Karpas-422 (cell line): ENCODE data around the gene DDAH2. TPM values are rescaled to one million over a fixed set of nuclear protein-coding genes. Genes with fewer than 3 reads are reported as not detected.

Experiments
- DNase-seq: peaks from one replicate; pipeline ENCODE4 v3.0.0-alpha.2; 2015
- H2AFZ ChIP-seq: fragments of 200-600 bp; sonication (generic); 2 replicates; pipeline ENCODE4 v1.6.1; 2014; ENCODE audit warnings: antibody characterized with exemption, low read length, mixed read lengths
- H3K27ac ChIP-seq: fragments of 200-600 bp; sonication (generic); 2 replicates; pipeline ENCODE4 v1.5.1; 2014; ENCODE audit warnings: mild to moderate bottlenecking, low read length, moderate library complexity
- H3K27me3 ChIP-seq: fragments of 200-600 bp; sonication (generic); 2 replicates; pipeline ENCODE4 v1.6.1; 2014; ENCODE audit warnings: low read length, mixed read lengths
- H3K36me3 ChIP-seq: fragments of 200-600 bp; sonication (generic); 2 replicates; pipeline ENCODE4 v1.6.1; 2014; ENCODE audit warnings: low read length, mixed read lengths; ENCODE audit not compliant: insufficient read depth
- H3K4me1 ChIP-seq: fragments of 200-600 bp; sonication (generic); 2 replicates; pipeline ENCODE4 v1.6.1; 2014; ENCODE audit warnings: mild to moderate bottlenecking, low read length, mixed read lengths
- H3K4me2 ChIP-seq: fragments of 200-600 bp; sonication (generic); 2 replicates; pipeline ENCODE4 v1.6.1; 2014; ENCODE audit warnings: low read length, low read depth, mild to moderate bottlenecking; ENCODE audit not compliant: poor library complexity, severe bottlenecking
- H3K4me3 ChIP-seq: fragments of 200-600 bp; sonication (generic); 2 replicates; pipeline ENCODE4 v1.5.1; 2014; ENCODE audit warnings: mild to moderate bottlenecking, antibody characterized with exemption, low read length, mixed read lengths
- H3K79me2 ChIP-seq: fragments of 200-600 bp; sonication (generic); 2 replicates; pipeline ENCODE4 v1.6.1; 2014; ENCODE audit warnings: mild to moderate bottlenecking, low read length, mixed read lengths
- H3K9ac ChIP-seq: fragments of 200-600 bp; sonication (generic); 2 replicates; pipeline ENCODE4 v1.6.0; 2014; ENCODE audit warnings: low read length
- H3K9me2 ChIP-seq: fragments of 200-600 bp; sonication (generic), shearing (Covaris generic); replicated peaks from 2 replicates; pipeline ENCODE4 v1.6.0; 2014; ENCODE audit warnings: mild to moderate bottlenecking, low read length, moderate library complexity; ENCODE audit not compliant: insufficient read depth
- H3K9me3 ChIP-seq: fragments of 300-700, 200-600 bp; sonication (generic); 2 replicates; pipeline ENCODE4 v1.6.1; 2014; ENCODE audit warnings: low read length, mixed read lengths
- H4K20me1 ChIP-seq: fragments of 200-600 bp; sonication (generic); 2 replicates; pipeline ENCODE4 v1.6.1; 2014; ENCODE audit warnings: mild to moderate bottlenecking, antibody characterized with exemption, low read length, low read depth; ENCODE audit not compliant: insufficient read depth
- total RNA-seq: library from RNA; depleted of rRNA; stranded (reverse); fragments of >200 nt; shearing (Covaris generic); gene quantifications from 2 replicates; pipeline ENCODE4 v1.2.3, GENCODE V29; 2014; ENCODE audit warnings: low replicate concordance

DDAH2 gene
- total RNA-seq, 1 experiment from 2014 or later, result 13.3 TPM

- H3K9me3 ChIP-seq, result no peaks in the 10 kb centered on the region
Measured at GRCh38 chr6:31764198-31764597, 35.1 kb upstream of the DDAH2 start.

GRCh38 chr6:31763619-31763940 lies 34.5 kb upstream of the DDAH2 start:
- Histone ChIP-seq H3K27ac (no peak overlapping the region), H3K79me2 (no peaks in the 10 kb centered on the region), H3K9me2 (no peaks in the 10 kb centered on the region), H3K27me3 (no peaks in the 10 kb centered on the region), H3K4me3 (no peak overlapping the region), H3K9me3 (no peaks in the 10 kb centered on the region), H4K20me1 (no peaks in the 10 kb centered on the region), H3K36me3 (0 out of 2 replicates have a peak, but pooled peaks cover 7% of the 10 kb centered on the region), H3K9ac (no peak overlapping the region), H3K4me2 (no peak overlapping the region), H3K4me1 (no peaks in the 10 kb centered on the region), H2AFZ (no peak overlapping the region)
- no peak for DNase-seq

More at GRCh38 chr6:31764198-31764597, 35.1 kb upstream of the DDAH2 start:
- no peaks in the 10 kb centered on the region for H3K27me3 ChIP-seq
- no peaks in the 10 kb centered on the region for H3K4me1 ChIP-seq
- H2AFZ ChIP-seq, result no peak overlapping the region
- no peak overlapping the region for H3K27ac ChIP-seq
- H3K36me3 ChIP-seq, result 0 out of 2 replicates have a peak, but pooled peaks cover 7% of the 10 kb centered on the region
- no peak for DNase-seq
- no peak overlapping the region for H3K4me3 ChIP-seq
- H4K20me1 ChIP-seq, result no peaks in the 10 kb centered on the region
- H3K9ac ChIP-seq, result no peak overlapping the region
- H3K79me2 ChIP-seq, result no peaks in the 10 kb centered on the region
- no peaks in the 10 kb centered on the region for H3K9me2 ChIP-seq
- no peak overlapping the region for H3K4me2 ChIP-seq

GRCh38 chr6:31762878-31763618 lies 33.9 kb upstream of the DDAH2 start:
- H3K4me1 ChIP-seq, result no peaks in the 10 kb centered on the region
- 0 out of 2 replicates have a peak, but pooled peaks cover 7% of the 10 kb centered on the region for H3K36me3 ChIP-seq
- H3K27ac ChIP-seq, result no peak overlapping the region
- H3K79me2 ChIP-seq, result no peaks in the 10 kb centered on the region
- H3K4me3 ChIP-seq, result no peak overlapping the region
- H3K27me3 ChIP-seq, result no peaks in the 10 kb centered on the region
- no peak overlapping the region for H2AFZ ChIP-seq
- H3K4me2 ChIP-seq, result no peak overlapping the region
- no peaks in the 10 kb centered on the region for H4K20me1 ChIP-seq
- H3K9ac ChIP-seq, result no peak overlapping the region
- no peak for DNase-seq
- no peaks in the 10 kb centered on the region for H3K9me2 ChIP-seq
- no peaks in the 10 kb centered on the region for H3K9me3 ChIP-seq

GRCh38 chr6:31762356-31762755 lies 33.3 kb upstream of the DDAH2 start, which contains the start of gene SAPCD1:
Gene SAPCD1 (plus strand): TSS chr6:31762656. CDS start chr6:31763055, 399 bp downstream.
- Histone ChIP-seq H2AFZ (no peak within 1 kb of the TSS), H3K4me3 (no peak within 1 kb of the TSS), H3K9me2 (no peaks in the 10 kb centered on the region), H3K27me3 (no peaks in the 10 kb centered on the region), H3K4me2 (no peak within 1 kb of the TSS), H4K20me1 (no peaks in the 10 kb centered on the region), H3K9ac (no peak within 1 kb of the TSS), H3K9me3 (no peaks in the 10 kb centered on the region), H3K4me1 (no peaks in the 10 kb centered on the region), H3K27ac (no peak within 1 kb of the TSS), H3K79me2 (no peaks in the 10 kb centered on the region), H3K36me3 (0 out of 2 replicates have a peak, but pooled peaks cover 7% of the 10 kb centered on the region)
- no peak for DNase-seq

GRCh38 chr6:31761343-31761742 lies 32.2 kb upstream of the DDAH2 start:
- Histone ChIP-seq H3K9me2 (no peaks in the 10 kb centered on the region), H3K9ac (no peak overlapping the region), H3K27ac (no peak overlapping the region), H3K4me2 (no peak overlapping the region), H3K27me3 (no peaks in the 10 kb centered on the region), H3K9me3 (no peaks in the 10 kb centered on the region), H3K4me3 (no peak overlapping the region), H4K20me1 (no peaks in the 10 kb centered on the region), H3K79me2 (no peaks in the 10 kb centered on the region), H2AFZ (no peak overlapping the region), H3K36me3 (0 out of 2 replicates have a peak, but pooled peaks cover 7% of the 10 kb centered on the region), H3K4me1 (no peaks in the 10 kb centered on the region)
- no peak for DNase-seq

- no peak overlapping the region for H3K4me2 ChIP-seq
- DNase-seq, result no peak
- H3K4me3 ChIP-seq, result no peak overlapping the region
- no peak overlapping the region for H2AFZ ChIP-seq
- H3K4me1 ChIP-seq, result no peaks in the 10 kb centered on the region
- no peaks in the 10 kb centered on the region for H3K79me2 ChIP-seq
- H3K27ac ChIP-seq, result no peak overlapping the region
- no peaks in the 10 kb centered on the region for H3K9me2 ChIP-seq
- no peak overlapping the region for H3K9ac ChIP-seq
- H3K27me3 ChIP-seq, result no peaks in the 10 kb centered on the region
- no peaks in the 10 kb centered on the region for H4K20me1 ChIP-seq
- 0 out of 2 replicates have a peak, but pooled peaks cover 7% of the 10 kb centered on the region for H3K36me3 ChIP-seq
- no peaks in the 10 kb centered on the region for H3K9me3 ChIP-seq
Measured at GRCh38 chr6:31760790-31761189, 31.7 kb upstream of the DDAH2 start.

GRCh38 chr6:31758281-31758680 lies 29.2 kb upstream of the DDAH2 start:
- Histone ChIP-seq H3K4me3 (no peak overlapping the region), H2AFZ (no peak overlapping the region), H3K4me2 (no peak overlapping the region), H3K4me1 (no peaks in the 10 kb centered on the region), H3K36me3 (no peaks in the 10 kb centered on the region), H4K20me1 (no peaks in the 10 kb centered on the region), H3K9me3 (no peaks in the 10 kb centered on the region), H3K9ac (no peak overlapping the region), H3K27me3 (no peaks in the 10 kb centered on the region), H3K9me2 (no peaks in the 10 kb centered on the region), H3K79me2 (no peaks in the 10 kb centered on the region), H3K27ac (no peak overlapping the region)
- no peak for DNase-seq

GRCh38 chr6:31752739-31753319 lies 23.7 kb upstream of the DDAH2 start:
- no peak overlapping the region for H3K9ac ChIP-seq
- no peaks in the 10 kb centered on the region for H3K27me3 ChIP-seq
- H3K4me1 ChIP-seq, result no peaks in the 10 kb centered on the region
- no peaks in the 10 kb centered on the region for H3K36me3 ChIP-seq
- H3K9me3 ChIP-seq, result no peaks in the 10 kb centered on the region
- H2AFZ ChIP-seq, result no peak overlapping the region
- no peaks in the 10 kb centered on the region for H4K20me1 ChIP-seq
- no peak overlapping the region for H3K27ac ChIP-seq
- DNase-seq, result no peak
- no peak overlapping the region for H3K4me2 ChIP-seq
- H3K4me3 ChIP-seq, result no peak overlapping the region
- H3K79me2 ChIP-seq, result no peaks in the 10 kb centered on the region
- no peaks in the 10 kb centered on the region for H3K9me2 ChIP-seq
